Stimulated activated CD8-positive, alpha-beta memory T cell treated with anti-CD3 and anti-CD28 coated beads, Interleukin-2, amount 100 ng/mL, for 48 hours (primary cell): Measurements from ENCODE around the gene SEMA5A.

Source experiments
- DNase-seq, 2 donors: peaks; one replicate each; pipeline ENCODE4 v3.0.0-alpha.2; 2020; ENCODE audit warnings: low read depth in 2 of 2

The SEMA5A gene, protein sequence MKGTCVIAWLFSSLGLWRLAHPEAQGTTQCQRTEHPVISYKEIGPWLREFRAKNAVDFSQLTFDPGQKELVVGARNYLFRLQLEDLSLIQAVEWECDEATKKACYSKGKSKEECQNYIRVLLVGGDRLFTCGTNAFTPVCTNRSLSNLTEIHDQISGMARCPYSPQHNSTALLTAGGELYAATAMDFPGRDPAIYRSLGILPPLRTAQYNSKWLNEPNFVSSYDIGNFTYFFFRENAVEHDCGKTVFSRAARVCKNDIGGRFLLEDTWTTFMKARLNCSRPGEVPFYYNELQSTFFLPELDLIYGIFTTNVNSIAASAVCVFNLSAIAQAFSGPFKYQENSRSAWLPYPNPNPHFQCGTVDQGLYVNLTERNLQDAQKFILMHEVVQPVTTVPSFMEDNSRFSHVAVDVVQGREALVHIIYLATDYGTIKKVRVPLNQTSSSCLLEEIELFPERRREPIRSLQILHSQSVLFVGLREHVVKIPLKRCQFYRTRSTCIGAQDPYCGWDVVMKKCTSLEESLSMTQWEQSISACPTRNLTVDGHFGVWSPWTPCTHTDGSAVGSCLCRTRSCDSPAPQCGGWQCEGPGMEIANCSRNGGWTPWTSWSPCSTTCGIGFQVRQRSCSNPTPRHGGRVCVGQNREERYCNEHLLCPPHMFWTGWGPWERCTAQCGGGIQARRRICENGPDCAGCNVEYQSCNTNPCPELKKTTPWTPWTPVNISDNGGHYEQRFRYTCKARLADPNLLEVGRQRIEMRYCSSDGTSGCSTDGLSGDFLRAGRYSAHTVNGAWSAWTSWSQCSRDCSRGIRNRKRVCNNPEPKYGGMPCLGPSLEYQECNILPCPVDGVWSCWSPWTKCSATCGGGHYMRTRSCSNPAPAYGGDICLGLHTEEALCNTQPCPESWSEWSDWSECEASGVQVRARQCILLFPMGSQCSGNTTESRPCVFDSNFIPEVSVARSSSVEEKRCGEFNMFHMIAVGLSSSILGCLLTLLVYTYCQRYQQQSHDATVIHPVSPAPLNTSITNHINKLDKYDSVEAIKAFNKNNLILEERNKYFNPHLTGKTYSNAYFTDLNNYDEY

DNA sequence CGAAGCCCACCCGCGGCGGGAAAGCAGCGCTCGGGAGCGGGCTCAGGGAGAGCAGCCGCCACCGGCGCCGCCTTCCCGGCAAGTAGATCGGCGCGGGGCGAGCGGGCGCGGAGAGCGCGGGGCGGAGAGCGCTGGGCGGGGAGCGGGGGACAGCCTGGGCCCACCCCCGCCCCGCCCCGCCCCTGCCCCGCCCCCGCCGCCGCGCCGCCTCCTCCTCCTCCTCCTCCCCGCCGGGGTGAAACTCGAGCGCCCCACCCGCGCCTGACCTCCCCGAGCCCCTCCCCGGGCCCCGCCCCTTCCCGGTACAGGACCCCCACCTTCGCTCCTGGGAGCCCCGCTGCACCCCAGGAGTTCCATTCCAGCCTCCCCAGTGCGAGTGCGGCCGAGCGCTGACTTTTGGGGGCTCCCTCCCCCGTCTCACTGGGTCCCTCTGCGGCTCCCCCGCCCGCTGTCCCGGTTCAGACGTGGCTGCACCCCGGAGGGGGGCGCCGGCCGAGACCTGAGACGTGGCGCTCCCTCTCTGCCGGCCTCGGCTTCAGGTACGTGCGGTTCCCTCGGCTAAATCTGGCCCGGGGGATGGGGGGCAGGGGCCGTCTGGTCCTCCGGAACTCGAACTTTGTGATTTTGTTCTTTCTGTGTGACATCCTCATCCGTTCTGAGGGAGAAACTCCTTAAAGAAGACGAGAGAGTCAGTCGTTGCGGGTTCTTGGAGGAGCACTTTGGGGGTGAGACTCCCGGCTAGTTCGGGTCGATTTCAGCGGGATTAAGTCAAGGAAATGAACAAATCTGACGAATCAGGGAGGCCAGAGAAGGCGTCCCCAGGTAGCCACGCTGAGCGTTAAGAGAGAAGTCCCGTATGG lies at the start of gene SEMA5A:
Gene SEMA5A (minus strand): TSS at position 84 of the 860 bp plus-strand sequence. CDS start 166,129 bp downstream, outside the sequence.
- DNase-seq: no peak

DNA sequence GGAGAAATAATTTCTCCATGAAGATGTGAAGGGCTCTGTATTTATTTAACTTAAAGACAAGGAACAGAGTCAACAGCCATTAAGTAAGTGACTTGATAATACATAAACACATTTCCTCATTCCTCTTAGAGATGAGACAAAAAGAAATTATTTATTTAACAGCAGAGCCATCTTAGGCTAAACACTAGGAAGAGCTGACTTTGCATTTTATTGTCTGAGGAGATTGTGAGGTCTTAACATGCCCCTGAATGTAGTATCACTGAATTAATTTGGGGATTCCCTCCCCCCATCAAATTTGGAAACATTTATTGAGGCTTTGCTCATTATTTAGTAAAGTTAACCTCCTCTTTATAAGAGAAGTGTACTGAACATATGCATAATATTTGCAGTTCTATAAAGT lies 49.0 kb upstream of the SEMA5A start:
- no peak for DNase-seq

DNA sequence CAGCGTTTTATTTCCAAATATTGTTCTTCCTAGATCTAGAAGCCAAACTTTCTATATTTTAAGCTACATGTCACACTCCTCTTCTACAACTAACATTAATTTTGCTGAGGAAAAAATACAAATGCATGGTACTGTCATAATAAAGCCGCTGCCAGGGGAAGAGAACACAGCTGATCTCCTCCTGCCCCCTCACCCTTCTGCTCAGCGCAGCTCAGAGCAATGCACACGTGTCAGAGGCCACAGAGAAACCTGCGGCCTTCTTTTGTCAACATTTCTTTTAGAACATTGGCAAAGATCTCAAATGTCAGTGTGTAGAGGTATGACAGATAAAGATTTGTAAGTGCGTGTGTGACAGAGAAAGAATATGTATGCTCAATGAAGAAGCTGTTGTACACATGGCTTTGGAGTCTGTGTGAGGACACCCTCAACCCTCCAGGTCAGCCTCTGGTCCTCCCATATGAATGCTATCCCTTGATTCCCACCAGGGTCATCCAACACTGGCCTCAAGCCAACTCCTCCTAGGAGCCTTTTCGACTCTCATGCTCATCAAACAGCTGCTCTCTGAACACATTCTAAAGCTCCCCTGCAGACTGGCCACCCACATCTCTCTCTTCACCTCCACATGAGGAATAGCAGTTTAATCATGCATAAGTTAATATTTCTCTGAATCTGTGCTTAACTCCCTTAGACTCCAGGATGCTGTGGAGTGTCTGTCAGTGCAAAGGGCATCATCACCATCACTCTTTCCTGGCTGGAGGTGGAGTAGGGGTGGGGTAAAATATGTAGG lies 43.4 kb upstream of the SEMA5A start:
- DNase-seq: no peak

DNA sequence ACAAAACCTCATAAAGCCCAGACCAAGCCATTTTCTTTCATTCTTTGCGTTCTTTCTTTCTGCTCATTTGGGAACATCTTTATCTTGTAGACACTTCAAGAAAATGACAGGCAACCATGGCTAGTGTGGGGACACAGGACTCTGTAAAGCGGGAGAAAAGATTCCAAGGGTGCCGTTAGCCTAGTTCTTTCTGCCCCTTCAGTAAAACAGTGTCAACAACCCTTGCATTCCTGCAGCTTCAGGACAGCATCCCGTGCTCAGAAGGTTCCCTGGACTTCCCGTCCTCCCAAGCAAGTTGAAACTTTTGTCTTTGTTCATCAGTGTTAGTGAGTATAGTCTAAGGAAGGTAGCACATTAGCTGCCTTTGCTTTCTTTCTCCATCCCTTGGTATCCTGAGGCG lies 42.4 kb upstream of the SEMA5A start:
- DNase-seq: no peak

DNA sequence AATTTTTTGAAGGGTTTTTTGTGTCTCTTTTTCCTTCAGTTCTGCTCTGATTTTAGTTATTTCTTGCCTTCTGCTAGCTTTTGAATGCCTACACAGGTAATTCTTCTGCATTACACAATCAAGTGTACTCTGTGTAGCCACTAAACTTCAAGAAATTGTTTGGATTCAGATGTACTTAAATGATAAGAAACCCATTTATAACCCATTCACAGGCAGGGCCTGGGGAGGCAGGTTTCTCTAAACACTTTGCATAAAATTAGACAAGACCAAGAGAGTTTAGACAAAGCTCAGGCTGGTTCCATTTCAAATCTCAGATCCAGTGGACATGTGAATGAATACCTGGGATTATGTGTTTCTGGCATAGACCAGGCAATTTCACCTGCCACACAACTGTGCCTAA lies 41.3 kb upstream of the SEMA5A start:
- DNase-seq: no peak

DNA sequence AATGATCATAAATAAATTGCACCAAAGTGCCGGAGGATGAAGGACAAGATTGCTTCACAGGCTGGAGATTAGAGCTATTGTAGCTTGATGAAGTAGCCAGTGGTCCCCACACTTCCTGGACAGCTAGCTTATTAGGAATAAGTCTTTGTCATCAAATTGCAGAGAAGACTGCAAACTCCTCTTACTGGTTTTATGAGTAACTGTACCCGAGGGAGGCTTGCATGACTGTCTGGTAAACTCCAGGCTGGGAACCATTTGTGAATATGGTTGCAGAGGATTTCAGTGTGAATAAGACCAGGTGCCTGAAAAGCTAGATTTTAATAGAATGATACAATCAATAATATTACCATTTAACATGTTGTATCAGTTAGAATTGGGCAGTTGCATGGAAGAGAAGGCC lies 36.5 kb upstream of the SEMA5A start:
- no peak for DNase-seq

DNA sequence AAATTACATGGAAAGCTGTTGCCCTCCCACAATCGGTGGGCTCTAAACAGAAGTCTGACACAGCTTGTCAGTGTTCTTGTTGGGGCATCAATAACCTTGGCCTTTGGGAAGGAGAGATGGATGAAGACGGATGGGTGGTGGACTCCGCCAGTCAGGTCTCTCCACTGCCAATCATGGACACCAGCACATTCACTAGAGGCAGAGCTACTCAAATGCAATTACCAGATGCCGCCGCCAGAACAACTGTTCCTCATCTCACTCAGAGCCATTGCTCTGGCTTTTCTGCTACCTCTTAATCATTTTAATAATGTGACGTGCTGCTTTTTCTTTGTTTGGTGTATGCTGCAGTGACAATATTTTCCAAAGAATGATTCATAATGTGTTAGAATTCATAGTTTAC lies 27.9 kb upstream of the SEMA5A start:
- DNase-seq: no peak

DNA sequence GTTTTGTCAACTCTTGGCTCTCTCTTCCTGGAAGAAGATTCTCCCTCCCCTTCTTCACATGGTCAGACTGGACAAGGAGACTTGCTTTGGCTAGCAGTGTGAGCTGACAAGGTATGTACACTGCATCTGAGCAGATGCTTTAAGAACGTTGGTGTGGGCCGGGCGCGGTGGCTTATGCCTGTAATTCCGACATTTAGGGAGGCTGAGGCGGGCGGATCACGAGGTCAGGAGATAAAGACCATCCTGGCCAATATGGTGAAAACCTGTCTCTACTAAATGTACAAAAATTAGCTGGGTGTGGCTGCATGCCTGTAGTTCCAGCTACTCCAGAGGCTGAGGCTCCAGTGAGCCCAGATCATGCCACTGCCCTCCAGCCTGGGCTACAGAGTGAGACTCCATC lies 26.4 kb upstream of the SEMA5A start:
- no peak for DNase-seq

DNA sequence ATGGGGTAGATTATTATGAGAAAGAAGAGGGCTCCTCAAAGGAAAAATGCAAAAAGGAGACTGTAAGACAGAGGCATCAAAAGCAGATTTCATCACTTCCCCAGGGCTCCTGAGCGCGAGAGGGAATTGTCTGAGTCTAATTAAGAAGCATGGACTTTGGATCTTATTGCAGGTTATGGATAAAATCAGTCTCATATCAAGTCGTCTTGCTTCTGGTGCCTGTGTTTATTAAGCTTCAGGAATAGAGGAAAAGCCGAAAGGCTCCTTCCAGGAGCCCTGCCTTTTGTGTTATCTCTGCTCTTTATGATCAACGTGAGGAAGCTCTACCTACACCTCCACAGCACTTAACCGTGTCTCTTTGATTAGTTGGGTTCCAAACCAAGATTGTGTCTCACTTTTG lies 25.0 kb upstream of the SEMA5A start:
- no peak for DNase-seq

DNA sequence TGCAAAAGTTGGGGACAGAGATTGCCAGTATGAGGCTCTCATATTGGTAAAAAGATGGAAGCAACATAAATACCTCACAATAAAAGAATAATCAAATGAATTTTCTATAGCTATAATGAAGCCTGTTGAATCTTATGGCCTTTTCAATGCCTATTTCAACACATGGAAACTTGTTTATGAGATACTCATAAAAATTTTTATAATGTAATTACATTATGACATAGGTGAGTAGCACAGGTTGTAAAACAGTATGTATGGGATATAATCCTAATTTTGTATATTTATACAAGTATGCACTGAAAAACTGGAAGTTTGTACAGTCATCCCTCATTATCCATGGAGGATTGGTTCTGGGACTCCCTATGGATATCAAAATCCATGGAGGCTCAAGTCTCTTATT lies 21.2 kb upstream of the SEMA5A start:
- no peak for DNase-seq

DNA sequence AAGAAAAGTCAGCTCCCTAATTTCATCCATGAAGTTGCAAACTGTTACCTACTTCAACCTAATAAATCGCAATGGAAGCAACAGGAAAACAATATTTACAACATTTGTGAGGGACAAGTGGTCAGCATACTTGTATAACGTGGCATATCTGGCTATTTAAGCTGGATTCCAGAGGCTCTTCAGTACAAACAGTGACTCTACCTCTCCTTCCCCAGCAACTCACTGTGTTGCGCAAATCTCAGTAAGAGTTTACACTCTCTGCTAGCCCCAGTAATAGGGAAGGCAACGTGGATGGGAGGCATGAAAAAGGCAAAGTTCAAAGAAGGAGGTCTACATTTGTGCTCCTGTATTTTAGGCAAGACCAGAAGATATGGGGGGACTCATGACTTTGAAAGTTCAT lies 18.9 kb upstream of the SEMA5A start:
- no peak for DNase-seq

DNA sequence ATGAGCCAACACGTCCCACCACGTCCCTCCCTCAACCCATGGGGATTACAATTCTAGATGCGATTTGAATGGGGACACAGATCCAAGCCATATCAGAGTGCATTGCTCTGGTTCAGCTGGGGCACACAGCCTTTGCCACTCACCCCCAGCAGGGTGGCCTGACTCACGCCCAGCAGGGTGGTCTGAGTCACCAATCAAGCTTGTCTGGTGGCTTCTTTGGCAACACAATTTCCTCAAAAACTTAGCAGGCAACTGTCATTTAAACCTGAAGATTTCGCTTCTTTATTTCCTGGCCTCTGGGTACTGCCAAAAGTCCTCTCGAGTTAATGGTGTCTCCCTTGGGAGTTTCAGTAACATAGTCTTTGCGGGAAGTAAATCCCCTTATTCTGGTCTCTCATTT lies 16.3 kb upstream of the SEMA5A start:
- no peak for DNase-seq

DNA sequence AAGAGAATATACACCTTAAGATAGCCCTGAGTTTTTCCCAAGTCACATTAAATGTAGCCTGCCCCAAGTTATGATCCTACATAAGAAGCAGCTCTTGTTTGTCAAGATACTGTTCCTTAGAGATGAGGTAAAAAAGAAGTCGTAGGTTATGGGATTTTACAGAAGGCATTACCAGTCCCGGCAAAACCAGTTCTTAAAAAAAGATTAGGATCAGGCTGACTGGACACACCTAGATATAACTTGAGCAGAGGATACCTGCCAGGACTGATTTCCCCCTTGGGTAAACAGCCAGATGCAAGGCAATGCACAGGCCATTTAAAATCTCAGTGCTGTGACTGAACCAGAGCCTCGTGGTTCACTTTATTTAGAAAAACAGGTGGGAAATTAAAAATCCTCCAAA lies 14.1 kb upstream of the SEMA5A start:
- DNase-seq: no peak

DNA sequence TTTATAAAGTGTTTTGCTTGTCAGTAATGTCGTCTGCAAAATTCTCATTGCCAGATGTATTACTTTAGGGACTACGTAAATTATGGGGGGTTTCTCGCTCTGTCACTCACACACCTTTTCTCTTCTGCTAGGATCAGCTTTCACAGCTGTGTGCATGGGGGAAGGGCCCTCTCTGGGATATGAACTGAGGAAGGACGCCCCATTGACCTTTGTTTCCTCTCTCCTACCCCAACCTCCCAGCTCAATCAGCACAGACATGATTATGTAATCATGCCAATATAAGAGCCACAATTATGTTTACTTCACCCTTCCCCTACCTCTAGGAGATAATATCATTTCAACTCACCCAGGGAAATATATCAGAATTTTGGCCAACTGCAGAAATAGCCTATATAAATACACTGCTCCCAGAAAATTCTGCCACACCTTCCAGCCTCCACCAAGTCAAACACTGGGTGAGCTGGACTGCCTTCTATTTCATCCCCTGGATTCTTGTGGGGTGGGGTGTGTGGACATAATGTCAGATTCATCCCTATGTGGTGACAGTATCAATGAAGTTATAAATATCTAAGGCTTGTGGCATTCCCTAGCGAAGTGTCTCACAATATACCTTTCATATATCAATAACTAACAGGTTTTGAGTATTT lies 12.6 kb upstream of the SEMA5A start:
- no peak for DNase-seq

DNA sequence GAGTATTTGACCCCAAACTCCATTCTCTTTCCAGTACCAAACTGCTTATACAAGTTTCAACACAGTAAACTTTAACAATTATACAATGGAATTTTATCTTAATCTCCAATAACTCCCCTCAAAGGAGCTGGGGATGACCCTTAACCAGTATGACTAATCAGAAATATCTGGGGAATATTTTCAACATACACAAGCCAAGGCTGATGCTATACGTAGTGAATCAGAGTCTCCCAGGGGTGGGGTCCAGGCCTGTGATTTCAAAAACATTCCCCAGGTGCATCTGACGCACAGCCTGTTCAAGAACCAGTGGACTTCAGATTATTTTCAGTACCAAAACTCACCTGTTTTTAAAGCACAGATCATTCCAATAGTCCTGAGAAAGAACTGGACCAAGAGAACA lies 11.8 kb upstream of the SEMA5A start:
- DNase-seq: no peak

DNA sequence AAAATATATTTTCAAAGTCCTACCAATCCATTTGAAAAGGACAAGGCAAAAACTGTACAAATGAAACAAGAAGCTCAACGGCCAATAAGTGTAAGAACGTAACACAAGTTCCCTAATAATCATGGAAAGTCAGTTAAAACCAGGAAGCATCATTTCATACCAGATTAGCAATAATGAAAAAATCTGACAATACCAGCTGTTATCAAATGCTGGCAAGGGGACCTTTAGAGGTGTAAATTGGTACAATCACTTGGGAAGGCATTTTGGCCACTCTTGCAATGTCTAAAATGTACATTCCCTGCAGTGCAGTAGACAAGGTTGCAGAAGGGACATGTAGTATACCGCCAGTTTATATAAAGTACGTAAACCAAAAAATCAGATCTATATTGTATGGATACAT lies 10.1 kb upstream of the SEMA5A start:
- DNase-seq: no peak

DNA sequence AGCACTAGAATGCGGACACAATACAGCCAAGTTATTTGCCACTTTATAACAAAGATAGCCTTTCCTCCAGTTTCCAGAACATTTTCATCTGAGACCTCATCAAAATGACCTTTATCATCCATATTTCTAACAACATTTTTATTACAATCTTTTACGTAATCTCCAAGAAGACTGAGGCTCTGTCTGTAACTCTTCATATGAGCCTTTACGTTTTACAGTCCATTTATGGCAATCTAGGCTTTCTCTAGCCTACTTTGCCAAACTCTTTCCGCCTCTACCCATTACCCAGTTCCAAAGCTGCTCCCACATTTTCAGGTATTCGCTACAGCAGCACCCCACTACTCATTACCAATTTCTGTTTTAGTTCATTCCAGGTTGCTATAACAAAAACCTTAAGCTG lies 8.2 kb upstream of the SEMA5A start:
- DNase-seq: no peak

DNA sequence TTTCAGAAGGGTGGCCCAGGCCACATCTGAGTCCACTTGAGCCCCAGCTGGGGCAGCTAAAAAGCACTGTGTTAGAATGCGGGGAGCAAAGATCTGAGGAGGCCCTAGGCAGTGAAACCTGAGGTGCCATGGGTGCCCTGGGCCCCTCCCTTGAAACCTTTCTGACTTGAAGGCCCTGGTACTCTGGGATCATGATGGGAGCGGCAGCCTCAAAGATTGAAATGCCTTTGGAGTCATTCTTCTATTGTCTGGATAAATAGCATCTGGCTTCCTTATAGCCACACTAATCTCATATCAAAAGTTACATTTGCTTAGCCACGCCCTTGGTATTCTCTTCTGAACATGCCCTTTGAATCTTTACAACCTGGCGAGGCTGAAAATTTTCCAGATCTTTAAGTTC lies 7.7 kb upstream of the SEMA5A start:
- no peak for DNase-seq

DNA sequence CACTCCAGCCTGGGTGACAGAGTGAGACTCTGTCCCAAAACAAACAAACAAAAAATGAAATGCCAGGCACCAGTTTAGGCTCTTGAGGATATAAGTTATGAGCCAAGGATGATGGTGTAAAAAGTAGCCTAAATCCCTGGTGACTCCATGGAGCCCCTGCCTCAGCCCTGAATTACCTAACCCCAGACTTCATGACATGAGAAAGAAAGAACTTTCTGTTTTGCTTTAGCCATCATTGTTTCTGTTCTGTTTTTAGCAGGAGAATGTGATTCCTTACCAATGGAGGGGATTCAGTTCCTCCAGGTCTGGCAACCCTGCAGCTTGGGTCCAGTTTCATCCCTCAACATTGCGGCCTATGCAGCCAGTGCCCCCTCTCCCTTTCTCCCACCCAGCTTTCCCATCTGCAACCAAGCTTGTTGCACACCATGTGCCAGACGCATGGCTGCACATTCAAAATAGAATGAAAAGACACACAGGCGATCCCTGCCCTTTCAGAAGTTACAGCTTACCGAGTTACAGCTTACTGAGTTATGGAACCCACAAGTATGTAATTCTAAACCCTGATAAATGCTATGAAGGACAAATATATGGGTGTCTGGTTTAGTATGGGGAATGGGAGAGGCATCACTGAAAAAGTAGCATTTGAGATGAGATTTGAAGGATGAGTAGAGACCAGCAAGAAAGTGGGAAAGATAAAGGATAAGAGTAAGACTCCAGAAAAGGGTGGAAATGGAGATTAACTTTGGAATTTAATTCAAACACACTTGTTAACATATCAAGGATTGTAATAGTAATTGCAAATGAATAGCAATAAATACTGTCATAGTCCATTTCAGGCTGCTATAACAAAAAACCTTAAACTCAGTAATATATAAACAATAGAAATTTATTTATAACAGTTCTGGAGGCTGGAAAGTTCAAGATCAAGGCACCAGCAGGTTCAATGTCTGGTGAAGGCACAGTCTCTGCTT lies 6.0 kb upstream of the SEMA5A start:
- DNase-seq: no peak
